ENCODE measurements around the gene SUSD1.

The SUSD1 gene

GRCh38 chr9:112063151-112063550, 111.9 kb downstream of the SUSD1 start:
- DNase-seq, result no peak

GRCh38 chr9:112061152-112061740, 113.9 kb downstream of the SUSD1 start:
- DNase-seq, result no peak

DNA sequence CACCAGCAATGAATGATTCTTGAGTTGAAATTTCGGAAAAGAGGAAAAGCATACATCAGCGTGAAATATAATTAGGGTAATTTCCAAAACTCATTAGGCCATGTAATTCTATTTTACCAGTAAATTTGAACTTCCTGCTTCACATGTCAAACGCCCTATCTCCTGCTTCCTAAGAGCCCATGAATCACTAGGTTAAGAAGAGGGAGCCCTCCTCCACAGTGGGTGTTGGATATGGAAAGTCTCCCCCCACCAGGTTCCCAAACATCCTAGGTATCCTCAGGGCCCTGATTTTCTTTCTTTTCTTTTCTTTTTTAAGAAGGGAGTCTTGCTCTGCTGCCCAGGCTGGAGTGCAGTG, 115.2 kb downstream of the SUSD1 start:
- DNase-seq, result no peak

- no peak for DNase-seq
Observed at GRCh38 chr9:112059145-112059965, 115.7 kb downstream of the SUSD1 start.

GRCh38 chr9:112056996-112057395, 118.1 kb downstream of the SUSD1 start:
- DNase-seq, result no peak

DNA sequence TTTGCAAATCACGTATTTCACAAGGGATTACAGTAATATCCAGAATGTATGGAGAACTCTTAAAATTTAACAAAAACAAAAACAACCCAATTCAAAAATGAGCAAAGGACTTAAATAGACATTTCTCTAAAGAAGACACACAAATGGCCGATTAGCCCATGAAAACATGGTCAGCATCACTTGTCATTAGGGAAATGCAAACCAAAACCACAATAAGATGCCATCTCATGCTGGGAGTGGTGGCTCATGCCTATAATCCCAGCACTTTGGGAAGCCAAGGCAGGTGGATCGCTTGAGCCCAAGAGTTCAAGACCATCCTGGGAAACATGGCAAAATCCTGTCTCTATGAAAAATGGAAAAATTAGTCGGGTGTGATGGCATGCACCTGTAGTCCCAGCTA, 120.2 kb downstream of the SUSD1 start:
- DNase-seq, result no peak

- no peak for DNase-seq
Observed at GRCh38 chr9:112051812-112052211, 123.3 kb downstream of the SUSD1 start.

DNA sequence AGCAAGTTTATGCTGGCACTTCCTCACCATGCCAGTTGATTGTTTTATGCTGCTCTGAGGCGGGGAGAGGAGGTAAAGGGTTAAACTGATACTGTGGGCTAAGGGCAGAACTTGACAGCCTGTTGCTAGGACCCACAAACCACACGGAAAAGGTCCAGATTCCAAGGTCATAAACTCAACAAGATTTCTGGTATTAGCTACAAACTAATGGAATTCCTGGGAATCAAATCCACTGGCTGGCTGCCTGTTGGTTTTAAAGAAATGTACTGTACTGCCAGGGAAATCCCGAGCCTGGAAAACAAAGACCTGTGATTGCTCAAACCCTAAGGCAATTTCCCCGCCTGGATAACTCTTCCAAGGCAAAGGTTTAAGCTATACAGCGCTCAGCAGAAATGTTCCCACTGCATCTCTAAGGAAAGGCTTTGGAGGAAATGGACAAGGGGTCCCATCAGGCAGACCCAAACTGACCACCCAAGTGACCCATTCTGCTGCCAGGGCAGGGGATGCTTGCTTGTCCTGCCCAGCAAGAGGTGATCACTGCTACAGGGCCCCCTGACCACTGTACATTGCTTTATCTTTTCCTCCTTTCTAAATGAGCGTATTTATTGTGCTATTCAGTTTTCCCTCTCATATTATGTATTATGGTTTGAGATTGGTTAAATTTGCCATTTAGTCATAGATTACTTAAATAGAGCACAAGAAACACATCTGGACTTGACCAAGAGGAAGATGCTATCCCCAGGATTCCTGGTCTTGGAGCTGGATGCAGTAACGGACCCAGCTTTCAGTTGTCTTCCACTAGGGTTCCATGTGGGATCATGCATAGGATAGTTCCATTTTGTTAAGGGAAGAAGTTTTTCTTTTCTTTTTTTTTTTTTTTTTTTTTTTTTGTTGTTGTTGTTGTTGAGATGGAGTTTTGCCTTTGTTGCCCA, 124.3 kb downstream of the SUSD1 start:
- DNase-seq, result no peak

DNA sequence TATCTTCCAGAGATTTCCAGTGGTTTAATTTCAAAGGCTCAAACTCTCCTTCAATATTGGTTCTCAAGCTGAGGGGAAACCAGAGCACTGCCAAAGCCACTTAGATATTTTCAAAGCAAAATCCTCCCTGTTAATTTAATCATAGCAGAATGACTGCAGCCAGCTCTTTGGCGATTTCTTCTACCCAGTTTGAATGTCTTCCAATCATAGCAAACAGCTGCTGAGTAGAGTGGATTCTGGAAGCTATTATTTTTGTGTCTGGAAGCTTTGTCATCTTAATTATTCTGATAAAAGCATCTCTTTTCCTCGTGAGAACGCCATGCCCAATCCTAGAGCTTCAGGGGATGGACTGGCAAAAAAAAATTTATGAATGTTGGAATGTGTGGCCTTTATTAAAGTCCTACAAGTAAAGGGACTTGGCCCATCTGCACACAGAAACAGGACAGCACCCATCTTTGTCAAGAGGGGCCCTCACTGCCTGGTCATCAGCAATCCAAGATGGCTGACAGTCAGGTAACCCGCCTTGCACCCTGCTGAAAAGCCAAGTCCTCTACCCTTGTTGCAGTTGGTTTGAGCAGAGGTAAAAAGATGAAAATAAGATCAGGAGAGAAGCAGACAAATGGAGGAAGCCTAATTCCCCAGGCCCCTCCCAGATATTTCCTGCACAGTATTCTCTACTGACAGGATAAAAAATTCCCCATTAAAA, 125.1 kb downstream of the SUSD1 start:
- no peak for DNase-seq

GRCh38 chr9:112048924-112049691, 126.0 kb downstream of the SUSD1 start:
- no peak for DNase-seq

DNA sequence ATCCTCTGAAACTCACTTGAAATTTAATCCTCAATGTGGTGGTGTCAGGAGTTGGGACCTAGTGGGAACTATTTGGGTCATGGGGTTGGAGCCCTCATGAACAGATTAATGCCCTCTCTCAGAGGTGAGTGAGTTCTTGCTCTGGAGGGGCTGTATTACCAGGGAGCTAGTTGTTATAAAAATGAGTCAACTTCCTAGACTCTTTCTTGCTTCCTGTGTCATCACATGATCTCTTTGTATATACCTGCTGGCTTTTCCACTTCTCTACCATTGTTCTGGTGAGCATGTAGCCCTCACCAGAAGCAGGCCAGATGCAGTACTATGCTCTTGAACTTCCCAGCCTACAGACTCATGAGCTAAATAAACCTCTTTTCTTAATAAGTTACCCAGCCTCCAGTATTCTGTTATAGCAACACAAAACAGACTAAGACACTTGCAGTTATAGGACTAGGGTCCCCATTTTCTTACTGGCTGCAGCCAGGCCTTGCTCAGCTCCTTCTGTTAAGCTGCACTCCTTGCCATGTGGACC, 127.5 kb downstream of the SUSD1 start:
- no peak for DNase-seq

DNA sequence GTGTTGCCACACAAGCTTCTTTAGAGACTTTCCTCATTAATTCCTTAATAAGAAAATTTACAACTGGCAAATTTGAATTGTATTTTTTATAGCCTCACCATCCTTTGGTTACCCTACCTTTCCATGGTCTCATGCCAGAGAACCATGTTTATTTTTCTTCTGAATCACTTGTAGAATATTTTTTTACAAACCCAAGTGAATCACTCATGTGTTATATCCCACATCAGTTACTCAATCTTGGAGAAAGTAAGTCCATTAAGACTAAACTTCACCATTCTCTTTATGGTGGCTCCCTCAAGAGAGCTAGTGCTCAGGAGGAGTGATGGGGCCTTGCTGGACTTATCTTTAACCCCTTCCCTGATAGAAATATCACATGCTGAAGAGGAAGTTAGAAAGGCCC, 128.9 kb downstream of the SUSD1 start:
- DNase-seq, result no peak

DNA sequence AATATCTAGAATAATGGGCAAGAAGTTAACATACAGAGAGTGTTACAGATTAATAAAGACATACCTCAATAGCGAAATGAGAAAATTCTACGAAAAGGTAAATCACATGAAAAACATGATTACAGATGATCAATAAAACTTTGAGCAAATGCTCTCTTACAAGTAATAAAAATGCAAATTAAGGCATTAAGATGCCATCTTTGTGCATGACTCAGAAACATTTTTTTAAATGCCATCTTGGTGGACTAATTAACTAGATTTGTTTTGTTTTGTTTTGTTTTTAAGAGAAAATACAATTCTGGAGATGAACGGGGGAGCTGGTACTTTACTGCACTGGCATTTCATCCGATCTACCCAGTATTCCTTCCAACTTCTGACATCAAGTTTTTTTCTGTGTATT, 130.2 kb downstream of the SUSD1 start:
- no peak for DNase-seq

GRCh38 chr9:112044186-112044585, 130.9 kb downstream of the SUSD1 start:
- DNase-seq, result no peak

DNA sequence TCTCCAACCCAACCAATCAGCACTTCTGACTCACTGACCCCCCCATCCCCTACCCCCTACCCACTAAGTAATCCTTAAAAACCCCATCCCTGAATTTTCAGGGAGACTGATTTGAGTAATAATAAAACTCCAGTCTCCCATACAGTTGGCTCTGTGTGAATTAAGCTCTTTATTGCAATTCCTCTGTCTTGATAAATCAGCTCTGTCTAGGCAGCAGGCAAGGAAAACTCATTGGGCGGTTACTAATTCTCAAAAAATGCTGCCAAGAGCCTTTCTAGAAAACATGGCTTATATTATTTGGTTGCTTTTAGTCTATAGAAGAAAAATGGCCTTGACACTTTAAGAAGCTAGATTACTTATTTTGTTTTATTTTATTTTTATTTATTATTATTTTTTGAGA, 131.7 kb downstream of the SUSD1 start:
- no peak for DNase-seq

DNA sequence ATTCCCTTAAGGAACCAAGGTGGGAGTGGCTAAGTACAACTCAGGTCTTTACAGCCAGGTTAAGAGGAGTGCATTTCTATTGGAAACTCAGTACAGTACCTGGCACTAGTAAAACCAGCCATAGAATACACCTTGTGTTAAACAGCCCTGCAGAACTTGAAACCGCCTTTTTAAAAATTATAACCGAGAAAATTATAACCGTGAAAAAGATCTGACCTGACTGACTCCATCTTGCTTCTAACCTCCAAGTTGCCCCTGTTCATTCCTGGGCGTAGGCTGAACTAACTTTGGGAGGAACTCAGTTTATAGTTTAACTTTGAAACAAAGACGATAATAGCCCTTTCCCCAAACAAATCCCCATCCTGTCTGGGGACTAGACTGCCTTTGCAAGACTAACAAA, 132.3 kb downstream of the SUSD1 start:
- DNase-seq, result no peak

DNA sequence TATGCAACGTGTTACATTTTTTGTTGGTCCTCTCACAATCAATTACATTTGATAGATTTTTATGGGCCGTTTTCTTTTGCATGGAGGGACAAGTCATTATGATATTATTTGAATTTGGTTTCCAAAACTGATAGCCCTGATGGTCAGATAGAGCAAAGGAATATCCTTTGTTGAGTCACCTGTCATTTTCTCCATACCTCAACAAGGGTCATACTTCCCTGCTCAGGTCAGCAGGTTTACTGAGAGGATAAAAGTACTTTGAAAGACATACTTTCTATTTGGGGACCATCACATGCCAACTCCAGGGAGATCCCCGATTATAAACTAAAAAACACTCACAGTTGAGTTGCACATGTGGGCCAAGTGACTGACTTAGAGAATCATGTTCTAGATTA, 132.9 kb downstream of the SUSD1 start:
- DNase-seq, result no peak

- no peak for DNase-seq
Observed at GRCh38 chr9:112041536-112042243, 133.4 kb downstream of the SUSD1 start.

GRCh38 chr9:112041199-112041535, 133.9 kb downstream of the SUSD1 start:
- DNase-seq, result no peak

- DNase-seq, result no peak
Observed at GRCh38 chr9:112038017-112038408, 137.1 kb downstream of the SUSD1 start.

- DNase-seq, result no peak
Observed at GRCh38 chr9:112037281-112038016, 137.6 kb downstream of the SUSD1 start.
